Measurements from ENCODE around the gene SSRP1.
A peak's percentile ranks its signal among the peaks of the same experiment; 100 is the strongest.

SSRP1 gene

DNA sequence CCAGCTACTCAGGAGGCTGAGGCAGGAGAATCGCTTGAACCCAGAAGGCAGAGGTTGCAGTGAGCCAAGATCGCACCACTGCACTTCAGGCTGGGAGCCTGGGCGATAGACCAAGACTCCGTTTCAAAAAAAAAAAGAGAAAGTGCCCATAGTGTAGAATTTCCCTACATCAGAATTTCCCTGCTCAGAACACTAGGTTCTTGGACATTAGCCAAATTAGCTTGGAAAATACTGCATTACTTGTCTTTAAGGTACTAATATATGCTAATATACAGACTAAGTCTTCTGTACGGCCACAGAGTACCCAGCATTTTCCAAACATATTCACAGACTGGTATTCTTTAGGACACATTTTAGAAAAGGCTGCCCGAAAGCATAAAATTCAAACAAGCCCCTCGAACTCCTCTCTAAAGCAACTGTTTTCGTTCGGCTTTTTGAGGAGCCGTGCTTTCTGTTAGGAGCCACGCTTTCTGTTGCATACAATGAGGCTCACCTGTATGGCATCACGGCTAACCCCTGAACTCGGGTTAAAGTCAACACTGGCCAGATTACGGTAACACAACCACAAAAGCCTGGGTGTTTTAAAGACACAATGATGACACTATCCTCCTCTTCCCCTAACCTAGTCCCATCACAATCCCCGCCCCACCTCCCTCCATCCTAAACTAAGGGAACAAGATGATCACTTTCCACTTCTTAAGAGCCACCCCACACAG lies 29.4 kb downstream of the SSRP1 start:
- TF ChIP-seq TAF1 (IDR thresholded peaks at IDR 0.05; ENCODE audit: borderline replicate concordance, insufficient read depth, low read length), result no peak
- TF ChIP-seq FOXP2 (optimal IDR thresholded peaks at IDR 0.05; ENCODE audit: borderline replicate concordance, extremely low read depth, extremely low read length, insufficient read depth), result no peak
- TF ChIP-seq, protein P1, sequence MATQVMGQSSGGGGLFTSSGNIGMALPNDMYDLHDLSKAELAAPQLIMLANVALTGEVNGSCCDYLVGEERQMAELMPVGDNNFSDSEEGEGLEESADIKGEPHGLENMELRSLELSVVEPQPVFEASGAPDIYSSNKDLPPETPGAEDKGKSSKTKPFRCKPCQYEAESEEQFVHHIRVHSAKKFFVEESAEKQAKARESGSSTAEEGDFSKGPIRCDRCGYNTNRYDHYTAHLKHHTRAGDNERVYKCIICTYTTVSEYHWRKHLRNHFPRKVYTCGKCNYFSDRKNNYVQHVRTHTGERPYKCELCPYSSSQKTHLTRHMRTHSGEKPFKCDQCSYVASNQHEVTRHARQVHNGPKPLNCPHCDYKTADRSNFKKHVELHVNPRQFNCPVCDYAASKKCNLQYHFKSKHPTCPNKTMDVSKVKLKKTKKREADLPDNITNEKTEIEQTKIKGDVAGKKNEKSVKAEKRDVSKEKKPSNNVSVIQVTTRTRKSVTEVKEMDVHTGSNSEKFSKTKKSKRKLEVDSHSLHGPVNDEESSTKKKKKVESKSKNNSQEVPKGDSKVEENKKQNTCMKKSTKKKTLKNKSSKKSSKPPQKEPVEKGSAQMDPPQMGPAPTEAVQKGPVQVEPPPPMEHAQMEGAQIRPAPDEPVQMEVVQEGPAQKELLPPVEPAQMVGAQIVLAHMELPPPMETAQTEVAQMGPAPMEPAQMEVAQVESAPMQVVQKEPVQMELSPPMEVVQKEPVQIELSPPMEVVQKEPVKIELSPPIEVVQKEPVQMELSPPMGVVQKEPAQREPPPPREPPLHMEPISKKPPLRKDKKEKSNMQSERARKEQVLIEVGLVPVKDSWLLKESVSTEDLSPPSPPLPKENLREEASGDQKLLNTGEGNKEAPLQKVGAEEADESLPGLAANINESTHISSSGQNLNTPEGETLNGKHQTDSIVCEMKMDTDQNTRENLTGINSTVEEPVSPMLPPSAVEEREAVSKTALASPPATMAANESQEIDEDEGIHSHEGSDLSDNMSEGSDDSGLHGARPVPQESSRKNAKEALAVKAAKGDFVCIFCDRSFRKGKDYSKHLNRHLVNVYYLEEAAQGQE (IDR thresholded peaks at IDR 0.05; ENCODE audit: insufficient read depth in 1 of 2, low read depth in 2 of 2, low read length in 2 of 2), result no peak
- no peak for TF ChIP-seq POLR2AphosphoS5 (IDR thresholded peaks at IDR 0.05; ENCODE audit: low read depth, low read length)
- no peak for TF ChIP-seq SIN3A (IDR thresholded peaks at IDR 0.05; ENCODE audit: borderline replicate concordance, insufficient read depth, low read length)

DNA sequence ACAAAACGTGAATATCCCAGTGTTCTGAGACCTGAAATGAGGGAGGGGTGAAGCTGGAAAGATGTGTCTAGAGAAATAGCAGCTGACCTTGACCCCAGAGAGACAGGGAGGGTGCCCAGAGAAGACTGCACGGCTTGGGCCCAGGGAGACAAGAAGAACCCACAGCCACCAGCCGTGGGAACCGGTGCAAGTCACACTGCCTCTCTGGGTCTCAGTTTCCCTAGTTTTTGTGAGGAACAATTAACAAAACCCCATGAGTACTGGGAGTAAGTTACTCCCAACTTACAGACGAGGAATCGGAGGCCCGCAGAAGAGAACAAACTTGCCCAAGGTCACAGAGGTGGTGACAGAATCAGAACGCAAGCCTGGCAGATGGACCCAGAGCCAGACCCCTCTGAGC lies 30.2 kb downstream of the SSRP1 start:
- no peak for TF ChIP-seq POLR2AphosphoS5 (IDR thresholded peaks at IDR 0.05; ENCODE audit: low read depth, low read length)
- TF ChIP-seq, protein P1 (IDR thresholded peaks at IDR 0.05; ENCODE audit: insufficient read depth in 1 of 2, low read depth in 2 of 2, low read length in 2 of 2), result no peak
- no peak for TF ChIP-seq TAF1 (IDR thresholded peaks at IDR 0.05; ENCODE audit: borderline replicate concordance, insufficient read depth, low read length)
- no peak for TF ChIP-seq SIN3A (IDR thresholded peaks at IDR 0.05; ENCODE audit: borderline replicate concordance, insufficient read depth, low read length)
- no peak for TF ChIP-seq FOXP2 (optimal IDR thresholded peaks at IDR 0.05; ENCODE audit: borderline replicate concordance, extremely low read depth, extremely low read length, insufficient read depth)

DNA sequence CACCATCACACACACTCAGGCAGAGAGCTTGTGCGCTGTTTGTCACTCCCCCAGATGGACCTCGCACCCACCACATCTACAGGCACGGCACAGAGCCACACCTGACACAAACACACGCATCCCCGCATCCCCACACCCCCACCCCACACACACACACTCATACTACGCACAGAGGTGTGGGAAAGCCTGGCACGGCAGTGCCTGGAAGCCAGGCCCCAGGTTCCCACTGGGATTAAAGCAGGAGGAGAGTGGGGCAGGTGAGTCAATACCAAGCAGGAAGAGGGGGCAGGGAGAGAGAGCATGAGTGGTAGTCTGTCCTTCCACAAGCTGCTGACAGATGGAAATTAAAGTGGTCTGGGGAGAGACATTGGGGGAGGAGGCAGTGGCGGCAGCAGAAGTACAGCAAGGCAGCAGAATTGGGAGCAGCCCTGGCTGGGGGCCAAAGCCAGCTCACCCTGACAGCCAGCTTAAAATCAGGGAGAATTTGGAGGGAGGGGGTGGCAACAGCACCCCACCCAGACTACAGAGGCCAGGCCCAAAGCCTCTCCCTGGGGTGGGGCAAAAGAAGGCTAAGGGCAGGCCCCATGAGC lies 31.6 kb downstream of the SSRP1 start:
- no peak for TF ChIP-seq POLR2AphosphoS5 (IDR thresholded peaks at IDR 0.05; ENCODE audit: low read depth, low read length)
- TF ChIP-seq, protein P1 (IDR thresholded peaks at IDR 0.05; ENCODE audit: insufficient read depth in 1 of 2, low read depth in 2 of 2, low read length in 2 of 2), result 0 out of 4 replicates have a peak, but pooled peaks of 1 of the 2 experiments have one; percentile 30
- no peak for TF ChIP-seq TAF1 (IDR thresholded peaks at IDR 0.05; ENCODE audit: borderline replicate concordance, insufficient read depth, low read length)

DNA sequence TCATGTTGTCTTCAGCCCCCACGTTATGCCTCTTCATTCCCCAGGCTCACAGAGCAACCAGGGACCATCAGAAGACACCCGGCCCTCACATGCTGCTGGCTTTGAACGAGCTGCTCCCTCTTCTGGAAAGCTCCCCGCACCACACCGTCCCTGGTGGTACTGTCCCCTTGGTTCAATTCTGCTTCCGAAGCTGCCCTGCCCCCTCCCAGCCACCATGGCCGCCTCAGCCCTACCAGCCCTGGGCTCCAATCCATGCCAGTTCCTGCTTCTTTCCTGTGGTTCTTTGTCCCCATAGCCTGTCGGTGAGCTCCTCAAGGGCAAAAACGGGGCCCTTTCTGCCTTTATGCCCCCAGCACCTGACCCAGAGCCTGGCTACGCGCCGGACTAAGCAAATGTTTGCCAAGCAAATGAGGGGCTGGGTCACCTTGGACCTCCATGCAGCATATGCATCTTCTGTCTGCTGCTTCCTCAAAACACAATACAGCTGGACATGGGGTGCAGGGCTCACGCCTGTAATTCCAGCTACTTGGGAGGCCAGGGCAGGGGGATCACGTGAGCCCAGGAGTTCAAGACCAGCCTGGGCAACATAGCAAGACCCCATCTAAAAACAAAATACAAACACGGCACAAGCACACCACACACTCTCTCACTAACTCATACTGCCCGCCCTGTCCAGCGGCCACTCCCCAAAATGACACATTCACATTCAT lies 32.3 kb downstream of the SSRP1 start:
- TF ChIP-seq TAF1 (IDR thresholded peaks at IDR 0.05; ENCODE audit: borderline replicate concordance, insufficient read depth, low read length) (no peak), SIN3A (IDR thresholded peaks at IDR 0.05; ENCODE audit: borderline replicate concordance, insufficient read depth, low read length) (no peak), POLR2AphosphoS5 (IDR thresholded peaks at IDR 0.05; ENCODE audit: low read depth, low read length) (no peak), FOXP2 (optimal IDR thresholded peaks at IDR 0.05; ENCODE audit: borderline replicate concordance, extremely low read depth, extremely low read length, insufficient read depth) (no peak)
- TF ChIP-seq, protein P1 (IDR thresholded peaks at IDR 0.05; ENCODE audit: insufficient read depth in 1 of 2, low read depth in 2 of 2, low read length in 2 of 2), result no peak

Data from PFSK-1 (cell line).